Thyroid gland (tissue), 4 donors: ENCODE data around the gene PIGBOS1. TPM values are rescaled to one million over a fixed set of nuclear protein-coding genes. Genes with fewer than 3 reads are reported as not detected.

Experiments
- DNase-seq, 2 donors: peaks; one replicate each; pipeline ENCODE4 v3.0.0-alpha.2; 2019
- H3K27ac ChIP-seq, 3 donors: fragments of 200-600 bp; sonication (generic); 1 replicate in 2 of 3; 2 replicates in 1 of 3; pipeline ENCODE4 v1.5.1; 2016 to 2019; ENCODE audit warnings: mild to moderate bottlenecking in 1 of 3, moderate library complexity in 1 of 3
- H3K27me3 ChIP-seq: fragments of 200-600 bp; sonication (generic); one replicate; pipeline ENCODE4 v1.5.1; 2019
- H3K36me3 ChIP-seq, 2 donors: fragments of 200-600 bp; sonication (generic); one replicate each; pipeline ENCODE4 v1.5.1; 2016 to 2019
- H3K4me1 ChIP-seq, 2 donors: fragments of 200-600 bp; sonication (generic); one replicate each; pipeline ENCODE4 v1.5.1; 2017 to 2019
- H3K4me3 ChIP-seq, 3 donors: fragments of 200-600 bp; sonication (generic); replicated peaks in 1 of 3; 1 replicate in 2 of 3; 2 replicates in 1 of 3; pipeline ENCODE4 v1.5.1; 2016; ENCODE audit warnings: mild to moderate bottlenecking in 1 of 3
- H3K9me3 ChIP-seq: fragments of 200-600 bp; sonication (generic); one replicate; pipeline ENCODE4 v1.5.1; 2017
- POLR2A ChIP-seq, 2 donors: fragments of 450-650 bp; IDR thresholded peaks; one replicate each; pipeline ENCODE4 v1.6.1; 2017; ENCODE audit warnings: antibody characterized with exemption in 2 of 2, mild to moderate bottlenecking in 2 of 2, moderate library complexity in 1 of 2
- WGBS, 2 donors: methylation state at CpG; one replicate each; pipeline ENCODE4 v1.1.5; 2017; 5-methylcytosine and 5-hydroxymethylcytosine counted together
- intact Hi-C: fragments of 100-400 bp; cut with DNase I; formaldehyde crosslinking; loops from one replicate; pipeline ENCODE4 v1.15.1; 2023
- total RNA-seq, 4 donors: library from RNA; depleted of rRNA; stranded (reverse); fragments of >200 nt; gene quantifications; one replicate each; pipeline ENCODE4 v1.2.3, GENCODE V29; 2016
- TF ChIP-seq, protein P1 (sequence below), 6 experiments: fragments of 200-600 bp in 3 of 6; fragments of 450-650 bp in 3 of 6; sonication (generic) in 3 of 6; IDR thresholded peaks; one replicate each; pipeline ENCODE4 v1.5.1; 2016 to 2019; ENCODE audit warnings: antibody characterized with exemption in 6 of 6, mild to moderate bottlenecking in 2 of 6, inconsistent platforms in 1 of 6, moderate library complexity in 1 of 6

Gene PIGBOS1, protein sequence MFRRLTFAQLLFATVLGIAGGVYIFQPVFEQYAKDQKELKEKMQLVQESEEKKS
- 10 to 100 TPM; 16.9 to 32.3 (median 21.6) TPM for total RNA-seq

DNA sequence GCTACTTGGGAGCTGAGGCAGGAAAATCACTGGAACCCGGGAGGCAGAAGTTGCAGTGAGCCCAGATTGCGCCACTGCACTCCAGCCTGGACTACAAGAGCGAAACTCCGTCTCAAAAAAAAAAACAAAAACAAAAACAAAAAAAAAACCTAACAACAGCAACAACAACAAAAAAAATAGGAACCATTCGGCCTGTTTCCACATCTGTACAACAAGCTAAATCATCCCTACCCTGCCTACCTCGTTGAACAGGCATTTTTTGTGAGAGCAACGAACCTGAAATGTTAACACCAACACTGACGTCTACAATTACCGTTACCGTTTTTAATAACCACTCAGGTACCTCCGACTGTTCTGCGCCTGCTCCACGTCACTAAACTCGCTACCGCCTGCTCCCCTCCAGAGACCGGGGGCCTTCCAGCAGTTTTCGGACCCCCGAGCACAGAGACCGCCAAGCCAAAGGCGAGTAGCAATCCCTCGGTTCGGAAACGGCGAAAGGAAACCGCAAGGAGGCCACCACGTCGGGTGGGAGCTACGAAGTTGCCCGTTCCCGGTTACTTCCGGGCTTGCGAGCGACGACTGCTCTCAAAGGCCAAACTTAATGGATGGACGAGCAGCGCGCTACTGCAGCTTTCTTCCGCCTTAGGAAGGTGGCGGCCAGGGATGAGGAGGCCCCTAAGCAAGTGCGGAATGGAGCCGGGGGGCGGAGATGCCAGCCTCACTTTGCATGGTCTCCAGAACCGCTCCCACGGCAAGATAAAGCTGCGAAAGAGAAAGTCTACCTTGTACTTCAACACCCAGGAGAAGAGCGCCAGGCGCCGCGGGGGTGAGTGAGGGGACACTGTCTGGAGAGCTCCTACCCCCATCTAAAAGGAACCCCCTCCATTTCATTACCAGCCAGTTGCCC, at the start of gene PIGBOS1, which contains the start of gene PIGB:
TSS of gene PIGBOS1 (minus strand) at position 536 of the 907 bp plus-strand sequence. CDS start 1,331 bp downstream, outside the sequence.
TSS of gene PIGB (plus strand) at position 635 of the 907 bp plus-strand sequence. CDS start at position 664, 29 bp downstream.
- H3K27ac ChIP-seq, result peak within 1 kb of the TSS; percentile 89 to 97 (median 96)
- H3K36me3 ChIP-seq, result no peaks in the 10 kb centered on the region
- peak within 1 kb of the TSS; percentile 45 to 99 (median 58) for H3K4me3 ChIP-seq
- peaks cover 23 to 26% of the 10 kb centered on the region in 2 donors for H3K4me1 ChIP-seq
- WGBS, 2 donors, result 1% methylated on average over 29 to 49 of the region's 49 CpGs
- H3K9me3 ChIP-seq, result no peaks in the 10 kb centered on the region
- no peaks in the 10 kb centered on the region for H3K27me3 ChIP-seq
- TF ChIP-seq, protein P1, sequence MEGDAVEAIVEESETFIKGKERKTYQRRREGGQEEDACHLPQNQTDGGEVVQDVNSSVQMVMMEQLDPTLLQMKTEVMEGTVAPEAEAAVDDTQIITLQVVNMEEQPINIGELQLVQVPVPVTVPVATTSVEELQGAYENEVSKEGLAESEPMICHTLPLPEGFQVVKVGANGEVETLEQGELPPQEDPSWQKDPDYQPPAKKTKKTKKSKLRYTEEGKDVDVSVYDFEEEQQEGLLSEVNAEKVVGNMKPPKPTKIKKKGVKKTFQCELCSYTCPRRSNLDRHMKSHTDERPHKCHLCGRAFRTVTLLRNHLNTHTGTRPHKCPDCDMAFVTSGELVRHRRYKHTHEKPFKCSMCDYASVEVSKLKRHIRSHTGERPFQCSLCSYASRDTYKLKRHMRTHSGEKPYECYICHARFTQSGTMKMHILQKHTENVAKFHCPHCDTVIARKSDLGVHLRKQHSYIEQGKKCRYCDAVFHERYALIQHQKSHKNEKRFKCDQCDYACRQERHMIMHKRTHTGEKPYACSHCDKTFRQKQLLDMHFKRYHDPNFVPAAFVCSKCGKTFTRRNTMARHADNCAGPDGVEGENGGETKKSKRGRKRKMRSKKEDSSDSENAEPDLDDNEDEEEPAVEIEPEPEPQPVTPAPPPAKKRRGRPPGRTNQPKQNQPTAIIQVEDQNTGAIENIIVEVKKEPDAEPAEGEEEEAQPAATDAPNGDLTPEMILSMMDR (IDR thresholded peaks at IDR 0.05), result peak in 2 of 6 experiments; percentile 19 to 38
- TF ChIP-seq POLR2A (IDR thresholded peaks at IDR 0.05), result peak in 1 of 2 donors; percentile 73
- DNase-seq, result peak; percentile 87 to 89
- intact Hi-C loops, result no loop called here

DNA sequence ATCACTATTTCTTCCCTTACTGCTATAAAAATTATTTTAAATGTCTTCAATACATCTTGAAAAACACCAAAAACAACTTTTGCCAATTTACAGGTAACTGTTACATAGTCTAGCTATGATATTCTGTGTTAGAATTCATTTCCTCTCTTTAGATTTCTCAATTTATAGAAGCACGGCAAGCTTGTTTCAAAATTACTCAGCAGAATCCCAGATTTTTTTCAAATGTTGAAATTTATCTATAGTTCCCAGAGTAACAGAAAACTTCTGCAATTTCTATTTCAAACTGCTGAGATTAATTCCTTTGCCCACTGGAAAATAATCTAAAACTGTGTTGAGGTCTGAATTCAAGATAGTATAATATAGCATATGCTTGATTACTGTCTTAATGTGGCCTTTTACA, 48.1 kb upstream of the PIGBOS1 start:
- Histone ChIP-seq H3K36me3 (peaks cover 6 to 9% of the 10 kb centered on the region in 2 donors), H3K27me3 (no peaks in the 10 kb centered on the region), H3K4me1 (no peaks in the 10 kb centered on the region), H3K4me3 (no peak overlapping the region), H3K9me3 (no peaks in the 10 kb centered on the region), H3K27ac (no peak overlapping the region)
- WGBS, 2 donors, result 89 to 100% methylated on average over 1 of the region's 1 CpG
- DNase-seq, result no peak
- TF ChIP-seq, protein P1 (IDR thresholded peaks at IDR 0.05), result no peak
- no peak for TF ChIP-seq POLR2A (IDR thresholded peaks at IDR 0.05)
- intact Hi-C loops, result no loop called here

DNA sequence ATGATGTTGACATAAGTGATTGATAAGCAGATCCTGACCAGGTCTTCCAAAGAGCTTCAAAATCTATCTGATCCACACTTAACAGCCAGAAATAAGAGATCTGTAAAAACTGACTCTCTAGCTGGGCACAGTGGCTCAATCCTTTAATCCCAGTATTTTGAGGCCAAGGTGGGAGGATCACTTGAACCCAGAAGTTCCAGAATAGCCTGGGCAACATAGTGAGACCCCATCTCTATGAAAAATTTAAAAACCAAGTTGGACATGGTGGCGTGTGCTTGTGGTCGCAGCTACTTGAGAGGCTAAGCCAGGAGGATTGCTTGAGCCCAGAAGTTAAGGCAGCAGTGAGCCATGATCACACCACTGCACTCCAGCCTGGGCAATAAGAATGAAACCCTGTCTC, 43.7 kb upstream of the PIGBOS1 start:
- H3K4me3 ChIP-seq, result no peak overlapping the region
- 94 to 96% methylated on average over 2 of the region's 2 CpGs for WGBS, 2 donors
- intact Hi-C loops, result no loop called here
- no peaks in the 10 kb centered on the region for H3K4me1 ChIP-seq
- DNase-seq, result no peak
- no peaks in the 10 kb centered on the region for H3K9me3 ChIP-seq
- TF ChIP-seq POLR2A (IDR thresholded peaks at IDR 0.05), result no peak
- TF ChIP-seq, protein P1 (IDR thresholded peaks at IDR 0.05), result no peak
- peaks cover 0 to 9% of the 10 kb centered on the region in 2 donors for H3K36me3 ChIP-seq
- H3K27me3 ChIP-seq, result no peaks in the 10 kb centered on the region
- H3K27ac ChIP-seq, result no peak overlapping the region

DNA sequence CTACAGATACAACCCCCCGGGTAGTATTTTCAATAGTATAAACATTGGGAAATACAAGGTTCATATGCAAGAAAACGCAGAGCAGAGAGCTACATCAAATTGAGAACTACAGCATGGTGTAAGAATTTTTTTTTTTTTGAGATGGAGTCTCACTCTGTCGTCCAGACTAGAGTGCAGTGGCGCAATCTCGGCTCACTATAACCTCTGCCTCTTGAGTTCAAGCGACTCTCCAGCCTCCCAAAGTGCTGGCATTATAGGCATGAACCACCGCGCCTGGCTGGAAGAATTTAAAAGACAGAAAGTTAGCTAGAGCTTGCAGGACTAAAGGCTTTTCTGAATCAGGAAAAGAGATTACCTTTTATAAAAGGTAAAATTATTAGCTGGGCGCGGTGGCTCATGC, 42.1 kb upstream of the PIGBOS1 start:
- no peak for DNase-seq
- Histone ChIP-seq H3K4me3 (no peak overlapping the region), H3K9me3 (no peaks in the 10 kb centered on the region), H3K4me1 (peaks cover 2 to 6% of the 10 kb centered on the region in 2 donors), H3K27ac (no peak overlapping the region), H3K27me3 (no peaks in the 10 kb centered on the region), H3K36me3 (peaks cover 0 to 9% of the 10 kb centered on the region in 2 donors)
- 75% methylated on average over 10 of the region's 10 CpGs for WGBS, 2 donors
- TF ChIP-seq, protein P1 (IDR thresholded peaks at IDR 0.05), result no peak
- TF ChIP-seq POLR2A (IDR thresholded peaks at IDR 0.05), result no peak
- intact Hi-C loops, result no loop called here

DNA sequence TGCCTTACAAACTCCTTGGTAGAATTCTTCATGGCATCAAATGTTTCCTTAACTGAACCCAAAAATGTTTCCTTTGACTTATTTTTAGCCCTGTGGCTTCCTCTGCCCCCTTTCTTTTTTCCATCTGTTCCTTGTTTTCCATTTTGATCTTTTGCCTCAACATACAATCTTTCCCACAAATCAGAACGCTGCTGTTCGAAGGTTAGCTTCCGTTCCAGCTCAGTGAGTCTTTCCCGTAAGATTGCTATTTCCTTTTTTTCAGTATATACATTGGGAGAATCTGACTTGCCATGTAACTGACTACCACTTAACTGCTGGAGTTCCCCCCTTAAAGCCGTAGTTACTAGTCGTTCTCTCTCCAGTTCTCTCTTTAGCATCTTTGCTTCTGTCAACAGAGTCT, 41.3 kb upstream of the PIGBOS1 start:
- peaks cover 0 to 9% of the 10 kb centered on the region in 2 donors for H3K36me3 ChIP-seq
- intact Hi-C loops, result no loop called here
- H3K27ac ChIP-seq, result peak overlapping the region in 1 of 3 donors; percentile 19
- TF ChIP-seq, protein P1 (IDR thresholded peaks at IDR 0.05), result no peak
- no peak for TF ChIP-seq POLR2A (IDR thresholded peaks at IDR 0.05)
- DNase-seq, result no peak
- no peak overlapping the region for H3K4me3 ChIP-seq
- no peaks in the 10 kb centered on the region for H3K9me3 ChIP-seq
- 52 to 53% methylated on average over 6 of the region's 6 CpGs for WGBS, 2 donors
- peaks cover 7 to 9% of the 10 kb centered on the region in 2 donors for H3K4me1 ChIP-seq
- H3K27me3 ChIP-seq, result no peaks in the 10 kb centered on the region
